NT2/D1 (cell line): Measurements from ENCODE around the gene SKAP1.

Source experiments
- SUZ12 ChIP-seq: IDR thresholded peaks from 2 replicates; pipeline ENCODE4 v1.6.1; 2011; ENCODE audit not compliant: insufficient read length, insufficient read depth; ENCODE audit errors: extremely low read depth
- YY1 ChIP-seq: IDR thresholded peaks from 2 replicates; pipeline ENCODE4 v1.6.1; 2011; ENCODE audit not compliant: insufficient read length, insufficient read depth
- ZNF274 ChIP-seq: IDR thresholded peaks from 2 replicates; pipeline ENCODE4 v1.6.1; 2011; ENCODE audit warnings: mild to moderate bottlenecking, low read depth, low read length

DNA sequence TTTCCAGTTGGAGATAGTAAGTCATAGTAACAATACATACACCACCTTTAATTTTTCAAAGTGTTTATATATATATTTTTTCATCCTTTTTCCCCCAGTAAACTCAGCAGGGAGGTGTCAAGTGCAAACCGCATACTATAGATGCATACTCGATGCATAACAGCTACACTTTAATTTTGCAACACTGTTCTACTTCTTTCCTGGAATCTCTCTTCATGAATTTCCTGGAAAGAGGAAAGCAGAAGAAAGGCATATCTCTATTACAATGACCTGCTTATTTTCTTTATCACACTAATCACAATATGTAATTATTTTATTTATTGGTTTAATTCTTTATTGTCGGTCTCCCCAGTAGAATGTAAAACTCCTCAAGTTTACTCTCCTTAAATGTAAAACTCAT lies 182.4 kb downstream of the SKAP1 start:
- TF ChIP-seq YY1 (no peak), ZNF274 (no peak), SUZ12 (no peak)
